ENCODE data around the gene NCR2.

DNA sequence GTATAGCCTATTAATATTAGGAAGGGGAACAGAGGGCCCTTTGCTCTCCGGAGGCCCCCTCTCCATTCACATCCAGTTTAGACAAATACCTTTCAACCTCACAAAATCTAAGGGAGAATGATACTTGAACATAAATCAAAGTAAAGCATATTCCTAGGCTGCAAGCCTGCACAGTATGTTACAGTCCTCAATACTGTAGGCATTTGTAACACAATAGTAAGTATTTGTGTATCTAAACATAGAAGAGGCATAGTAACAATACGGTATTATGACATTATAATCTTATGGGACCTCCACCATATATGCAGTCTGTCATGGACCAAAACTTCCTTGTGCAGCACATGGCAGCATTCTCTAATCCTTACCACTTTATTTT, 46.7 kb upstream of the NCR2 start:
- no peak for TF ChIP-seq EZH2 (IDR thresholded peaks at IDR 0.05; ENCODE audit: low read depth)
- TF ChIP-seq, protein P1, sequence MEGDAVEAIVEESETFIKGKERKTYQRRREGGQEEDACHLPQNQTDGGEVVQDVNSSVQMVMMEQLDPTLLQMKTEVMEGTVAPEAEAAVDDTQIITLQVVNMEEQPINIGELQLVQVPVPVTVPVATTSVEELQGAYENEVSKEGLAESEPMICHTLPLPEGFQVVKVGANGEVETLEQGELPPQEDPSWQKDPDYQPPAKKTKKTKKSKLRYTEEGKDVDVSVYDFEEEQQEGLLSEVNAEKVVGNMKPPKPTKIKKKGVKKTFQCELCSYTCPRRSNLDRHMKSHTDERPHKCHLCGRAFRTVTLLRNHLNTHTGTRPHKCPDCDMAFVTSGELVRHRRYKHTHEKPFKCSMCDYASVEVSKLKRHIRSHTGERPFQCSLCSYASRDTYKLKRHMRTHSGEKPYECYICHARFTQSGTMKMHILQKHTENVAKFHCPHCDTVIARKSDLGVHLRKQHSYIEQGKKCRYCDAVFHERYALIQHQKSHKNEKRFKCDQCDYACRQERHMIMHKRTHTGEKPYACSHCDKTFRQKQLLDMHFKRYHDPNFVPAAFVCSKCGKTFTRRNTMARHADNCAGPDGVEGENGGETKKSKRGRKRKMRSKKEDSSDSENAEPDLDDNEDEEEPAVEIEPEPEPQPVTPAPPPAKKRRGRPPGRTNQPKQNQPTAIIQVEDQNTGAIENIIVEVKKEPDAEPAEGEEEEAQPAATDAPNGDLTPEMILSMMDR (conservative IDR thresholded peaks at IDR 0.05) = no peak

All from PC-9 (cell line).